GM19467 (cell line): ENCODE measurements around the gene DUS2.
"Not testable (repeated sequence)": the region's sequence is repeated elsewhere in the genome, so short reads cannot be mapped to it uniquely, and the experiment has no call there.

Experiments
- ATAC-seq: cut with Tn5 transposase; IDR thresholded peaks from one replicate; pipeline ENCODE4 v1.9.1; 2021; ENCODE audit warnings: mild to moderate bottlenecking, moderate library complexity; ENCODE audit not compliant: unreplicated experiment

The DUS2 gene

DNA sequence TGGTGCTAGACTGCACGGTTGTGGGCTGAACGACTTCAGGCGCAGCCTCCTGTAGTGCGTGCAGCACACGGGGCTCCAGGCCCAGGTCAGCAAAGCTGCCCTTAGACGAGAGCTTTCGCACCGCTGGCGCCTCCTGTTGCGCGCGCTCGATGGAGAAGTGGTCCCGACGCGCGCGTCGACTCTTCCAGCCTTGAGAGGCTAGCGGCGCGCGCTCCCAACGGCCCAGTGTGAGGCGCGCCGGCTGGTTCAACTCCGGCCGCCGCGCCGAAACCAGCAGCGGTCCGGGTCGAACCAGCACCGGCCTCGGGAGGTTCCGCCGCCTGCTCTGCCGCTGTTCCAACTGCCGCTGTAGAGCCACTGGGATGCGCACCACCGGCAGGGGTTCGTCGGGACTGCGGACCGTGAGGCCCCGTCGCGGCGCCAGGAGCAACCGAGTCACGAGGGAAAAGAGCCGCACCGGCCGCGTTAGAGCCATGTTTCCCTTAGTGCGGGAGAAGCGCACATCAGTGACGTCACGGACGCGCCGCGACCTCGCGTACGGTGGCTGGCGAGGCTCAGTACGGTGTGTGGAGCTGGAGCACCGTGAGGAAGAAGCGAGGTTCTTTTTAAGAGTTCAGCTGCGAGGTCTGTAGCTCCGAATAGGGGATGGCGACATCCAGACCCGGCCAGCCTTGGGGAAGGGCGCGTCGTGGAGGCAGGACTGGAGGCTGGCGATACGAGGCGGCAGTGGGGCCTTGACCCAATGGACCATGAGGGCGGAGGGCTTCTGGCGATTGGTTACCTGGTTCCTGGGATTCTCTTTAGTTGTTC is at the start of gene DUS2, which contains the start of gene DDX28:
Gene DUS2, plus strand, starts transcription at position 557 of the 810 bp plus-strand sequence. CDS start 14,740 bp downstream, outside the sequence.
Gene DDX28, minus strand, starts transcription at position 505 of the 810 bp plus-strand sequence. Its CDS starts 30 bp downstream, at position 475.
- peak; percentile 66 for ATAC-seq

GRCh38 chr16:67975321-67976105 is 47.6 kb upstream of the DUS2 start:
- ATAC-seq = no peak

DNA sequence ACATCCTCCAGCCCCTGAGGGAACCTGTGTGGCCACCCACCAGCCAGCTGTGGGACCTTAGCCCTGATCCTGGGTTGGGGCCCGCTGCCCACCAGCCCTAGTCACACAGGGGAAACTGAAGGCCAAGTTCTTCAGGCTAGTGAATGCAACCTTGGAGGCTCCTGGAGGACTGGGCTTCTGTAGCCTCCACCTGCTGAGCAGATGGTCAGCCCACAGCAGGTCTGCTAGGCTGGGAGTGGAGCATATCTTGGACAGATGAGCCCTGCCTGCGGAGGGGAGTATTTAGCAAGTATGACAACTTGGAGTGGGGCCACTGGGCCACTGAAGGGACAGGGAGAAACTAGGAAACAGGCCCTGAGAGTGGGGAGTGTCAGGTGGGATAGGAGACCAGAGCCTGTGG is 46.9 kb upstream of the DUS2 start:
- no peak for ATAC-seq

DNA sequence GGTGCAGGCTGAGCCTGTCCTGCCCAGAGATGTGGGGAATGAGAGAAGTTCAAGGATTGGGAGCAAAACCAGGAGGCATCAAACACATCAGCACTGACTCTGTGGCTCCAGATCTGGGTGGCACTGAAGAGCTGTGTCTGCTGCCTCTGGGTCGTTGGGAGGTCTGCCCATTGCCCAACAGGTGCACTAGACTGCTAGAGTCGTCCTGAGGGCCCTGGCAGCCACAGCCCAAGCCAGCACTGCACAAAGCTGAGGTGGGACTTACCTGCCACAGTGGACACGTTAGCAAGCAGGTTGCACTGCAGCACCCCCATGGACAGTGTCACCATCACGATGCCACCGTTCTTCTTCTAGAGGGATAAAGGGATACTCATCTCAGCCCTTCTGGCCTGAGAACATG is 46.1 kb upstream of the DUS2 start:
- no peak for ATAC-seq

- no peak for ATAC-seq
Observed at GRCh38 chr16:67977469-67978227, 45.4 kb upstream of the DUS2 start.

DNA sequence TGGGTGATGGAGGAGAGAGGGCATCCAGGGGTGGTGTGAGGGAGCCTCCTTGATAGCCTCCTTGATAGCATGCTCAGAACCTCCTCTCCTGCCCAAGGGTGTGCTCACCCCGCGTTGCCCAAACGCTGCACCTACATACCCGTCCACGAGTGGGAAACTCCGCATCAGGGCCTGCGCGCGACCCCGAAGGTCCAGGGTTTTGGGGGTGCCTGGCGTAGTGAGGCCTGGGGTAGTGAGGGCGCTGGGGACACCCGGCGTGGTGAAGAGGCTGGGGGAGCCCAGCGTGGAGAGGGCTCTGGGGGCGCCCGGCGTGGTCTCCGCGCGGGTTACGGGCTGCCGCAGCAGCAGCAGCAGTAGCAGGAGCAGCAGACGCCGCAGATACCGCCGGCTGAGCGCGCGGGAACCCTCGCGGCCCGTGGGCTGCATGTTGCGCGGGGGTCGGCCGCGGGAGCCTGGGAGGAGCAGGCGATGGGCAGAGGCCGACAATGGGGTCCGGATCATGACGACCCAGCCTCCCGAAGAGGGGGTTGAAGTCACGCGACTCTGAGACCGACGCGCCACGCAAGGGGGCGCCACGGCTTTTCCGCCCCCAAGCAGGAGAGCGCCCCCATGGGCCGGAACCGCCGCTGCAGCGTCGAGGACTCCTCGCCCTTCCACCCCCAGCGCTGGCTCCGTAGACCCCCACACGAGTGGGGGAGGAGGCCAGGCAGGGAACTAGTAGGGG is 43.0 kb upstream of the DUS2 start, which contains the start of gene DPEP3:
Gene DPEP3, minus strand, starts transcription at position 545 of the 724 bp plus-strand sequence. Its CDS starts 119 bp downstream, at position 426.
- ATAC-seq = no peak

- ATAC-seq = no peak
Observed at GRCh38 chr16:67982011-67982696, 40.9 kb upstream of the DUS2 start.

DNA sequence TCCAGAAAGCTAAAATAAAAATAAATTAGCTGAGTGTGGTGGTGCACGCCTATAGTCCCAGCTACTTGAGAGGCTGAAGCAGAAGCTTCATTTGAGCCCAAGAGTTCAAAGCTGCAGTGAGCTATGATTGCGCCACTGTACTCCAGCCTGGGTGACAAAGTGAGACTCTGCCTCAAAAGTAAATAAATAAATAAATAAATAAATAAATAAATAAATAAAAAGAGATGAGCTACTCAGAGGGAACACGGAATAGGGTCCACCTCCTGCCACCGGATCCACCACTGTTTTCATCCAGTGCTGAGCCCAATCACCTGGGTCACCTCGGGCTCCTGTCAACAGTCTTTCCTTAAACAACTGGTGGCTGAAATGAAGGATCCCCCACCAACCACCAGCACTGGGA is 36.1 kb upstream of the DUS2 start:
- ATAC-seq = no peak

GRCh38 chr16:67987460-67988160 is 35.5 kb upstream of the DUS2 start:
- no peak for ATAC-seq

GRCh38 chr16:67988675-67989074 is 34.4 kb upstream of the DUS2 start:
- no peak for ATAC-seq

GRCh38 chr16:67989322-67990017 is 33.6 kb upstream of the DUS2 start:
- ATAC-seq = no peak

GRCh38 chr16:67990018-67990386 is 33.1 kb upstream of the DUS2 start:
- no peak for ATAC-seq

- ATAC-seq = no peak
Observed at GRCh38 chr16:67992661-67993206, 30.4 kb upstream of the DUS2 start.

GRCh38 chr16:67993207-67994039 is 29.7 kb upstream of the DUS2 start:
- peak; percentile 72 for ATAC-seq

DNA sequence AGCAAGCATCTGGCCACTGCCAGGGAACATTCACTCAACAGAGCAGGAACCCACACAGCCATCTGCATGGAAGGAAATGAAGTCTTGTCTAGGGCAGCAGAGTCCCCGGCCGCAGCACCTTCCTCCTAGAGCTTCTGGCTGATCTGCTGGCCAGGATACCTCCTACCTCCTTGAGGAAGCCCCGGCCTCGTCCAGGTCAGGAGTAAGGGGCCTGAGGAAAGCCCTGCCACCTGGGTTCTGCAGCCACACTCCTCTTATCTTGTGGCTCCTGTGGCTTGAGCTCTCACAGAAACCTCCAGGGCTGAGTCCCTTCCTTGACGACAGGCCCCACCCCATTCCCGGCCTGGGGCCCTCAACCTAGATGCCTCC is 29.1 kb upstream of the DUS2 start:
- ATAC-seq = not testable (repeated sequence)

GRCh38 chr16:67995423-67995822 is 27.7 kb upstream of the DUS2 start:
- ATAC-seq = no peak

DNA sequence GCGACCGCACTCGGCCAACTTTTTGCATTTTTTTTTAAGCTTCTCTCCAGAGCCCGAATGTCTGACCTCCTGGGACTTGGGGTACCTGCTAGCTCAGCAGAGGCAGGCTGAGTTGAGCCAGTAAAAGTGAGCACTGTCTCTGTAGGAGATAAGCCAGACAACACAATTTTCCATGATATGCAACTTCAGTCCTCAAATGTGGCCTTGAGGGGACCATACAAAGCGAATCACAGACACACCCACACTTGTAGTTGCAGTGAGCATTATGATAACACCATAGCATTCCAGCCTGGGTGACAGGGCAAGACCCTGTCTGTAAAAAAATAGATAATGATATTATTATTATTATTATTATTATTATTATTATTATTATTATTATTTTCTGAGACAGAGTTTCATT is 26.4 kb upstream of the DUS2 start:
- ATAC-seq = no peak
